Hepatic stellate cell (primary cell): ENCODE results near the gene RAB15.

Experiments used
- DNase-seq: peaks from one replicate; pipeline ENCODE4 v3.0.0; 2011; ENCODE audit warnings: low spot score

The RAB15 gene

DNA sequence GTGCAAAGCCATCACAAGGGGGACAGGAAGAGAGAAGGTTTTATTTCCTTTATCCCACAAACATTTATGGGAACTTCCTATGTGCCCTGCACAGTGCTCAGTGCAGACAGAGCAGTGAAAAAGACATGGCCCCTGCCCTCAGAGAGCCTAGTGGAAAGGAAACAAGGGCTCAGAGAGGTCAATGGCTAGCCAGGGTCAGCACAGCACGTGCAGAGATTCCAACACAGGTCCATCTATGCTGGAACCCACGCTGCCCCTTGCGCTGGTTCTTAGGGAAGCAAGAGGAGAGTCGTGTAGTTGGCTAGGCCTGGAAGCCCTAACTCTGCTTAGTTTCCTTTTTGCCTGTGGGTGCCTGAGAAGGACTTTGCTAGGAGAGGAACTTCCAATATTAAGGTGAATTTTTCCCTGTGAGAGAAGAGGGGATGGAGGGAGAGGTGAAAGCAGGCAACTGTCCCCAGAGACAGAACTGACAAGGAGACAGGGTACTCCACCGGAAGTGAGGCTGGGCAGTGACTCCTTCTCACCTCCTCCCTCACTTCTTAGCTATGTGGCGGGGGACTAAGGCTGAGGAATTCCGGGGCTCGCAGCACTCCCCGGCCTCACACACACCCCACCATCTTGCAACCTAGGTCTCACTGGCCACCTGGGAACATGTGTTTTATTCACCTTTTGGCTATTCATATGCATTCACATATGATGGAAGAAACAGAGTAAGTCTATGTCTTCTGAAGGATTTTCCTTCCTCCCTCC lies 17.5 kb downstream of the RAB15 start:
- no peak for DNase-seq

- DNase-seq: no peak
Measured at GRCh38 chr14:64953661-64954060, 18.5 kb downstream of the RAB15 start.

DNA sequence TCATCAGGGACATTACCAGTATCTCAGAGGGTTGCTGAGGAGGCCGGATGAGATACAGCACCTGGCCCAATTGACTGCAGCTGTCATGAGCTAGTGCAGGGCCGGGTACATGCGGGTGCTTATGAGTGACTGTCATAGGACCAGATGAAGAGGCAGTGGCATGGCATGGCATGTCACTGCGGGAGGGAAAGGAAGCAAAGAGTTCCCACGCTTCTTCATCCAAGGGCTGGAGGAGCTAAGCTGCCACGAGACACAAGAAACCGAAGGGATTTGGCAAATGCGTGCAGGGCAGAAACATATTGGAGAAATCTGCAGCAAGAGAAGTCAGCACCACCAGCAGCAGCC lies 18.9 kb downstream of the RAB15 start:
- DNase-seq: no peak

GRCh38 chr14:64952598-64953309 lies 19.4 kb downstream of the RAB15 start:
- no peak for DNase-seq

GRCh38 chr14:64951724-64952123 lies 20.4 kb downstream of the RAB15 start:
- no peak for DNase-seq

- no peak for DNase-seq
Measured at GRCh38 chr14:64951291-64951690, 20.8 kb downstream of the RAB15 start.

DNA sequence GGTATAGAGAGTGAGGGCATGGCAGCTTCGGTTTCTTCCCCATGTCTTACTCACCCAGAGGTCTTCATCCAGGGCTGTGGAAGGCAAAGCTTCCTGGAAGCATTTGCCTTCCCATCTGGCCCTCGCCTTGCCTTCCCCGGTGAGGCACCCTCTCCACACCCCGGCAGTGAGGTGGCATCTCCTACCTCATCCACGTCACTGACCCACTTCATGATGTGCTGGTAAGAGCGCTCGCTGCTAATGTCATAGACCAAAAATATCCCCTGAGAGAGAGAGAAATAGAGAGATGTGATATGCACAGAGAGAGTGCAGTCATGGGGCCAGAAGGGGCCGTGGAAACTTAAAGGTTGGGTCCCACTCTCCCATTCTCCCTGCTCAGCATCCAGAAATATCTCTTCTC lies 21.2 kb downstream of the RAB15 start:
- no peak for DNase-seq

DNA sequence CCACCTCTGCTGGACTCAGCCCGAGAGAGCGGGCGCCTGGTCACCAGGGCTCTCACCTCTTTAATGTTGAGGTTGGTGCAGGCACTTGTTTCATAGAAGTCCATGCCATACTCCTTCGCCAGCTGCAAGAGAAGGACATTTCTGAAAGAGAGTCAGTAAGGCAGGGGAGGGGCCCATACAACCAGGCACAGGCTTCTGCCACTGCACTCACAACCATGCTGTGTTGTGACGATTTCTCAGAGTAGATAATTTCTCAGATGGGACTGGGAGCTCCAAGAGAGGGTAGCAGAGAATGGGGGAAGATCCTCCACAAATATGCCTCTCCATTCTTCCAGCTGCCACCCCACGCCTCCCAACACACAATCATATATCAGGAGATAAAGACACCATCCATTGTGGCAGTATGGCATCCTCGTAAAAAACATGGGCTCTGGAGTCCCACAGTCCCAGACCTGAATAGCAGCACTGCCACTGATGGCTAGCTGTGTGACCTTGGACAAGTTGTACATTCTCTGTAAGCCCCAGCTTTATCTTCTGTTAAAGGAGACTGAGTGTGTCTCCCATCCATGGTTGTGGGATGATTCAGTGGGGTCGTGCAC lies 23.4 kb downstream of the RAB15 start:
- DNase-seq: no peak

DNA sequence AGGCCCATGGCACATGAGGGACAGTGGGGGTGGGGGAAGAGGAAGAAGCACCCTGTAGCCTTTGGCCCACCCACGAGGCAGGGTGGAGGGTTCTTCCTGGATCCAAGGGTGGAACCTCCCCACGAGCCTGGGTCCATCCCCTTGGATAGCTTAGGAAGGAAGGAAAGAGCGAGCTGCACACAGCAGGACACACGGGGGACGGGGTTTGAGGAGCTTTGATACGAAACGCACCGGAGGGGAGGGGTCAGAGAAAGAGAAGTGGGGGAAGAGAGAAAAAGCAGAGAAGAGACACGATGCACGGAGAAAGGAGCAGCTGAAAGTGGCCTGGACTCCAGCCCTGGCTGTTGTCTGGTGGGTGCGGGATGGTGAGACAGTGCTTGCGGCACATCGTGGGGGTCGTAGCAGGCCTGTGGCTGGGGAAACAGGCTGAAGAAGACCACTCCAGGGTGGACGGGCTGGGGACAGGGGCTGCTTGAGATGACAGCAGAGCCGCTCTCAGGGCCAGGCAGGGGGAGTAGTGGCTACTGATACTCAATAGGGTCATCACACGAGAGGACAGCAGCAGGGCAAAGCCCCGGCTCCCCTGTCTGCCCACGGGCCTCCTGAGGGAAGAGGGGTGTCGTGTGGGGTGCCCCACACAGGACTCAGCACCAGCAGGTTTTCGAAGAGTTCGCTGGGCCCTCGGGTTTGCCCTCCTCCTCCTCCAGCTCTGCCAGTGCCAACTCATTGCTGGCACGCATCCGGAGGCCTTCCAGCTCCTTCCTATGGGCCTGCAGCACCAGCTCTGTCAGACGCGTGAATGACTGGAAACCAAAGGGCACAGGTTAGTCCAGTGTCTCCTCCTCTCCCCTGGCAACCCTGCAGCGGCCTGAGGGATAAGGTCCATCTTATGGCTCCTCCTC lies 24.2 kb downstream of the RAB15 start:
- no peak for DNase-seq

- DNase-seq: no peak
Measured at GRCh38 chr14:64946310-64947045, 25.7 kb downstream of the RAB15 start.

GRCh38 chr14:64945431-64946178 lies 26.5 kb downstream of the RAB15 start:
- no peak for DNase-seq

DNA sequence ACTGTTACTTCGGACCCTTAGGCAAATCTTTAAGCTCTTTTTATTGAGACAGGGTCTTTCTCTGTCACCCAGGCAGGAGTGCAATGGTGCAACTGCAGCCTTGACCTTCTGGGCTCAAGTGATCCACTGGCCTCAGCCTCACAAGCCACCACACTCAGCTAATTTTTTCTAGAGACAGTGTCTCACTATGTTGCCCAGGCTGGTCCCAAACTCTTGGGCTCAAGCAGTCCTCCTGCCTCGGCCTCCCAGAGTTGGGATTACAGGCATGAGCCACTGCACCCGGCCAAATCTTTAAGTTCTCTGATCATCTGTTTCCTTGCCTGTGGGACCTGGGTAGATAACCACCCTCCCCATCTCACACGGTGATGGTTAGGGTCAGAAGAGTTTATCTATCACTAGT lies 27.3 kb downstream of the RAB15 start:
- no peak for DNase-seq

- DNase-seq: no peak
Measured at GRCh38 chr14:64944041-64944440, 28.1 kb downstream of the RAB15 start.

DNA sequence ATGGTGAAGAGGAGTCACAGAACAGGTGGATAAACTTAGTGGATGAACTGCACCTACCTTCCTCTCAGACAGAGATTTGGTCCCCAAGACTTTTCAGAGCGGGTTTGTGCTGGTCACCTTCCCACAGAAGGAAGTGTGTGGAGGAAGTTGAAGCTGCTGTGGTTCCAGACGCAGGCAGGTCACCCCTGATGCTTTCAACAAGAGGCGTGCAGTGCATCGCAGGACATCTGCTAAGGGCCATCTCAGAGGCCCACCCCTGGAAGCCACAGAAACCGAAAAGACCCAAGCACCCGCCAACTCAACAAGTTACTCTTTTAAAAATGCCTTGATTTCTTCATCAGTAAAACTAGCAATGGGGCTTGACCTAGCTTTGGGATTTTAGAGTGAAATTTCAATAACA lies 28.6 kb downstream of the RAB15 start:
- no peak for DNase-seq

GRCh38 chr14:64942531-64943111 lies 29.5 kb downstream of the RAB15 start, which contains the start of gene GPX2:
Gene GPX2 (minus strand): TSS chr14:64942745. CDS start chr14:64942726, 19 bp downstream.
- no peak for DNase-seq

GRCh38 chr14:64940336-64940910 lies 31.7 kb downstream of the RAB15 start:
- no peak for DNase-seq

DNA sequence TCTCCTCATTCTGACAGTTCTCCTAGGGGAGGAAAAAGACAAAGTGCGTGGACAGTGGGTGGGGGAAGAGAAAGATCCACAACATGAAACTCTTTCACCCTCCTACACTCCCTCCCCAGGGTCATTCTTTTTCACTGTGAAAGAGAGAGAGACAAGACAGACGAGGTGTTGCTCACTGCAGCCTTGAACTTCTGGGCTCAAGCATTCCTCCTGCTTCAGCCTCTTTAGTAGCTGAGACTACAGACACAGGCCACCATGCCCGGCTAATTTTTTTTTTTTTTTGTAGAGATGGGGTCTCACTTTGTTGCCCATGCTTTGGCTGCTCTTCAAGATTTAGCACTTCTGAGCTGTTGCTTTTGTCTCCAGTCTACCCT lies 32.3 kb downstream of the RAB15 start:
- no peak for DNase-seq

DNA sequence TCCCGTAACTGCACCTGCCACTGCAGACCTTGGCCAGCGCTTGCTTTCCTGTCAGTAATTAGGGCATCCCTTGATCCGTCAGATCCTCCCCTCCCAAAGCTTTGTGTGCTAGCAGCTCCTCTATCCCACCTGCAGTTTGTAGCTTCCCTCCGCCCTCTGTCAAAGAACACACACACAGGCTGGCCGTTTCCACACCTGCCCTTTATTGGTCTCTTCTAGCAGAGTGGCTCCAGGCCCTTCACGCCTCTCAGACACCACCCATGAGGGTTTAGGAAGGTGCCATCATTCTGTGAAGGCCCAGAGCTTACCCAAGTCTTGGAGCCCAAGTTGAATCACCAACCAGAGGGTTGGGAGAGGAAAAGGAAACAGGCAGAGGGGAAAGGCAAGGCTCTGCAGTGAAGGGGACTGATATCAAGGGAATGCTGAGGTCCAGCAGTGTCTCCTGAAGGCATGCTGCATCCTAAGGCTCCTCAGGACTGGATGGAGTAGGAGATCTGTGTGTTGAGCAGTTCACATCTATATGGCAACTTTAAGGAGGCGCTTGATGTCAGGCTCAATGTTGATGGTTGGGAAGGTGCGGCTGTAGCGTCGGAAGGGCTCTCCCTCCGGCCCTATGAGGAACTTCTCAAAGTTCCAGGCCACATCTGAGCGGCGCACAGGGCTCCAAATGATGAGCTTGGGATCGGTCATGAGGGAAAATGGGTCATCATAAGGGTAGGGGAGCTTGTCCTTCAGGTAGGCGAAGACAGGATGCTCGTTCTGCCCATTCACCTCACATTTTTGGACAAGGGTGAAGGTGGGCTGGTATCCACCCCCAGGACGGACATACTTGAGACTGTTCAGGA lies 32.9 kb downstream of the RAB15 start:
- DNase-seq: no peak

- DNase-seq: no peak
Measured at GRCh38 chr14:64937821-64938193, 34.3 kb downstream of the RAB15 start.
